HG03066 (cell line): ENCODE results near the gene WDR45.
"Not testable (repeated sequence)": the region's sequence is repeated elsewhere in the genome, so short reads cannot be mapped to it uniquely, and the experiment has no call there.

ENCODE experiments used
- ATAC-seq: cut with Tn5 transposase; IDR thresholded peaks from one replicate; pipeline ENCODE4 v1.9.1; 2021; ENCODE audit warnings: low read depth; ENCODE audit not compliant: unreplicated experiment

WDR45 gene

DNA sequence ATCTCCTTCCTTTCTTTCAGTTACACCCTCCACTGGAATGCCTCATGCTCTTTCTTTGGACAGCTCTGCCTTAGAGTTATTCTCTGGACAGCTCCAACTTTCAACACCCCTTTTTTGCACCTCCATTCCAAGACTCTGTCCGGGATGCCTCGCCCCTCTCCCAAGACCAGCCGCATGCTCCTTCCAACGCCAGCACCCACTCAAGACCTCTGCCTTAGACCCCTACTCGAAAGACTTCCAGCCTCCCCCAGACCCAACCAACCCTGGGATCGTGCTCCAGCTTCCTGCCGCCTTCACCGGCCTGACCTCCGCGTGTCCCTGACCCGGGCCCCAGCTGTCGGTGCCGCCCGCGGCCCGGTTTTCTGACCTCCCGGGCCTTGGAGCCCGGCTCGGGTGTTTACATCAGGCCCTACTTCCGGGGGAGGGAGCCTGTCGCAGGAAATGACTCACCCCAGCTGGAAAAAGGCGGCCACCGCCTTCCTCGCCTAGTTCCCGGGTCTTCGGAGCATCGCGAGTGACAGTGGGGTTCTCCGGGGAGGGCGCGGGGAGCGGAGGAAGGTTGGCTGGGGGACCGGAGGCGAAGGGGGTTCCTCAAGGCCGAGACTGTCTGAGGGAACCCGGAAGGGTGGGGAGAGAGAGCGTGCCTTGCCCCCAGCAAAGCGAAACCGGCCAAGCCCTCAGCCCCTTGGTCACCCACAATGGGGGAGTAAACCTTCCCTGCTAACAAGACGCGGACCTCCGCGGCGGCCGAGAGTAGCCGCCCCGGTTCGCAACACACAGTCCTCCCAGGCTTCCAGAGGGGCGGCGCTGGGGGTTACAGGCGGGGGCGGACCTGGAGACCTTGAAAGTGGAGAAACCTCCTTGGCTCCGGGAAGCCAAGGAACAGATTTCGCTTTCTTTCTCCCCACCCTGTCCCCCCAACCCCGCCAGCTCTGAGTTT, at the start of gene WDR45:
Gene WDR45, minus strand, starts transcription at position 399 of the 940 bp plus-strand sequence. CDS start 1,792 bp downstream, outside the sequence.
- ATAC-seq: peak; percentile 76

DNA sequence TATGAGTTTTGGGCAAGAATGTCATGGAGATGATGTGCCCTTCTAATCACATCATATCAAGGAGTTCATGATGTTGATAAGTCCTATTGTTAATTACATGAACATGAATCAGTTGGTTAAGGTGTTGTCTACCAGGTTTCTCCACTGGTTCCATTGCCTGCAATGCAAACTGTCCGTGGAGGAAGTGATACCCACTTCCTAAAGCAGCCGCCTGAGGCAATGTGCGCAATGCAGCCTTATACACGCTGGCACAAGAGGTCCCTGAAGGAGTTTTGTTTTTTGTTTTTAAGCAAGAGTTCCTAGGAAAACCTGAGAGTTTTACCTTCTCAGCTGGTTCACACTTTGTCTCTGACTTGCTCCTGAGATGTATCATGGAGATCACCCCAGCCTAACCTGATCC, 49.7 kb upstream of the WDR45 start:
- no peak for ATAC-seq

DNA sequence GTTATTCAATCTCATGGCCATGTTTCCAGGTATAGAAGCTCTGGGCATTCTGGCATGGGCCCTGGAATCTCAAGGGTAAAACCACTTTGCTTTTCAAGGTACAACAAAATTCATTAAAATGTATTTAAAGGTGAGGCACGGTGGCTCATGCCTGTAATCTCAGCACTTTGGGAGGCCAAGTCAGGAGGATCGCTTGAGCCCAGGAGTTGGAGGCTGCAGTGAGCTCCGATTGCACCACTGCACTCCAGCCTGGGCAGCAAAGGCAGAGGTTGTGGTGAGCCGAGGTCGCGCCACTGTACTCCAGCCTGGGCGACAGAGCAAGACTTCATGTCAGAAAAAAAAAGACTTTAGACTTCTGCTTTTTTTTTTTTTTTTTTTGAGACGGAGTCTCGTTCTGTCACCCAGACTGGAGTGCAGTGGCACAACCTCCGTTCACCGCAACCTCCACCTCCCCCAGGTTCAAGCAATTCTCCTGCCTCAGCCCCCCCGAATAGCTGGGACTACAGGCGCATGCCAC, 48.1 kb upstream of the WDR45 start:
- not testable (repeated sequence) for ATAC-seq

DNA sequence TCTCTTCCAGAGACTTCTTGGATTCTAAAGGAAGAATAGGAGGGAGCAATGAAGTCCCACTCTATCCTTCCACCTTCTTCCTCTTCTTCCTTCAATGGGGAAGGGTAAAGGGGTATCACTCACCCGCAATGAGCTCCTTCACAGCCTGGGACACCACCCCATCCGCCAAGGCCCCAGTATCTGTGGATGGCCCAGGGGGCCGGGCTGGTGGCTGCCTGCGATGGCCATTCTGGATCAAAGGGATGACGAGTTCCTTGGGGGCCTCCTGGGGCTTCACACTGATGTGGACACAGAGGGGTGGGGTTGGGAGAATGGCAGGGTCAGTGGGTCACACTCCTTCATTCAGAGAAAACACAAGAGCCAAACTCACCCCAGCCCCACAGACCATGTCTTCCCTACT, 42.8 kb upstream of the WDR45 start:
- no peak for ATAC-seq

DNA sequence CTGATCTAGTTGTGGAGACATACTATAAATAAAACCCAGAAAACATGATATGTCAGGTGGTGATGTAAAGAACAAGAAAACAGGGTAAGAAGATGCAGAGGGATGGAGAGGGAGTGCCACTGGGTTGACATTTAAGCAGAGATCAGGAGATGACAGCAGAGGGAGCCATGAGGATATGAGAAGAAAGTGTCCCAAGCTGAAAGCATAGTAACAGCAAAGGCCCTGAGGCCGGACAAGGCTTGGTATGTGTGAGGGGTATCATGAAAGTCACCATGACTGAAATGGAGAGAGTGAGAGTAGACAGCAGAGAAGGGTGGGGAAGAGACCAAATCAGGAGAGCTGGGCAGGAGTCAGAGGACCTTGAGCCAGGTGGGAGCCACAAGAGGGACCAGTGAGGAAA, 40.4 kb upstream of the WDR45 start:
- ATAC-seq: no peak

DNA sequence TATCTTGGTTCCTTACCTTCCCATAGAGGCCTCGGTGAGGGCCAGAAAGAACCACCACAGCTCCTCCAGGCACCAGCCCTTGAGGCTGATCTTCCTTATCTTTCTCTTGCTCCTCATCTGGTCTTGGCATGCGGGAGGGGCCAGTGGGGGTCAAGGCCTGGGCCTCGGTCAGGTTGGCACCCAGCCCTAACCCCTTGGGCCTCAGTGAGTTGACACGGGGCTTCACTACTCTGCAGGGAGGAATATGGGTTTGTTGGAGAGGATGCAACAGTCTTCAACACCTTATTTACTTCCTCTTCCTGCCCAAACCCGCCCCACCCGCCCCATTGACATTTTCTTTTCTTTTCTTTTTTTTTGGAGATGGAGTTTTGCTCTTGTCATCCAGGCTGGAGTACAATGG, 37.9 kb upstream of the WDR45 start:
- no peak for ATAC-seq

DNA sequence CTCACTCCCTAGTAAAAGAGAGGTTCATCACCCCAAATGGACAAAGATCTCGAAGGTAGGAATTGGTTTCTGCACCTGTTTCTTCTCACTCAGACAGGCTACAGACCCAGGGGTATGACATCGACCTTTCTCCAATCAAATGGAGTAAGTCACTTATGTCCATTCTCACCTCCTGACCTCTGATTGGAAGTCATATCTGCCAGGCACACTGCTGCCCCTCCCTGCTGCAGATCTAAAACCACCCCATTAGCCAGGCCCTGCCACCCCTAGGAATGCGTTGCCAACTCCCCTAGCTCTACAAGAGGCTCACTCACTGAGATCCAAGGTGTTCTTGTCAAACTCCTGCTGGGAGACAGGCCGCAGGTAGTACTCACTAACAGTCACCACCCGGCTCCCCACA, 37.0 kb upstream of the WDR45 start:
- no peak for ATAC-seq

DNA sequence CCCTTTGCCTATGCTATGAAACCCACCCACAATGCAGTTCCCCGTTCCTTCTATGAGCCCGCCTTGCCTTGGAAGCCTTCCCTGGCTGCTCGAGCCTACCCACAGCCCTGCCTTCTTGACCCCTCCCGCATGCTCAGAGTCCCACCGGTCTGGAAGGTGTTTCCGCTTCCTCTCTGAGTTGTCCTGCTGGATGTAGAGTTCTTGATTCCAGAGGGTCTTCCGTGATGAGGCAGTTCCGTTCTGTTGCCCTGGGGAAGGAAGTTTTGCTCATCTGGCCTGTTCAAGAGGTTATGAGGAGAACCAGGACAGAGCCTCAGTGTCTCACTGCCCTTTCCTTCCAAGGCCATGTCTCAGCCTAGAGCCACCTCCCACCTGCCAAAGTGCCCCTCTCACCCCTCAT, 36.4 kb upstream of the WDR45 start:
- no peak for ATAC-seq

DNA sequence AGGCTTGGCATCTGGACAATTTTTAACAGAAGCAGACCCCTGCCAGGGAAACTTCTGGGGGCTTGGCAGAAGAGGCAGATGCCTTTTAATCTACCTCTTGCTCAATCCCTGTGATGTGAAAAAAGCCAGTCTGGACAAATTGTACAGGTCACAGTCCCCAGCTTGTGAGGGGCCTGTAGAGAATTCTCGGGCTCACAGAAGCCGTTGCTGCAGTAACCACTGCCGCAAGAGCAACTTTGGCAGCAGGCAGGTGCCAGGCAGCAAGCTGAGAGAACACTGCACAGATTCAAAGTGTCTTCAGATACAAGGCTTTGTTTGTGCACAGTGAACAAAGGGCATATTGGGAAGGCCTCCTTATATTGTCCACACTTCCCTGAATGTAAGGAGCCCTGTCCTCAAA, 32.1 kb upstream of the WDR45 start:
- no peak for ATAC-seq

DNA sequence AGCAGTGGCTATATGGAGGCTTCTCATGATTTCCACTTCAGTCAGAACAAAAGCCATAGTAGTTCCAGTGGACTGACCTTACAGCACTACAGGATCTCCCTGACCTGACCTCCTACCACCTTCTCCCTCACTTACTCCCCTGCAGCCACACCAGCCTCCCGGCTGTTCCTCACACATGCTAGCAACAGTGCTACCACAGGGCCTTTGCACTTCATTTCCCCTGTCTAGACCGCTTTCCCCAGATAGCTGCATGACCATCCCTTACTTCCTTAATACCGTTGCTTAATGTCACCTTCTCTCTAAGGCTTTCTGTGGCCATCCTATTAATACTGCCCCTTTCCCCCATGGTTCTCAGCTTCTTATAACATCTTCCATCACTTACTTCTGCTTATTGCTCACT, 30.7 kb upstream of the WDR45 start:
- no peak for ATAC-seq

DNA sequence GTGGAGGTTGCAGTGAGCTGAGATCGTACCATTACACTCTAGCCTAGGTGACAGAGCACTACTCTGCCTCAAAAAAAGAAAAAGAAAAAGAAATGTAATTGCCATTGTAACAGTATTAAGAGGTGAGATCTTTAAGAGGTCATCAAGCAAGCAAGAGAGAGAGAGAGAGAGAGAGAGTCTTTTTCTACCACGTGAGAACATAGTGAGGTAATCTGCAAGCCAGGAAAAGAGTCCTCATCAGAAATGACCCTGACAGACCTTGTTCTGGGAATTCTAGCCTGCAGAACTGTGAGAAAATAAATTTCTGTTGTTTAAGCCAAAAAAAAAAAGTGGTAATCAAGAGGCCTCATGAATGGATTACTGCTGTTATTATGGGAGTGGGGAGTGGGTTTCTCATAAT, 29.0 kb upstream of the WDR45 start:
- ATAC-seq: no peak

DNA sequence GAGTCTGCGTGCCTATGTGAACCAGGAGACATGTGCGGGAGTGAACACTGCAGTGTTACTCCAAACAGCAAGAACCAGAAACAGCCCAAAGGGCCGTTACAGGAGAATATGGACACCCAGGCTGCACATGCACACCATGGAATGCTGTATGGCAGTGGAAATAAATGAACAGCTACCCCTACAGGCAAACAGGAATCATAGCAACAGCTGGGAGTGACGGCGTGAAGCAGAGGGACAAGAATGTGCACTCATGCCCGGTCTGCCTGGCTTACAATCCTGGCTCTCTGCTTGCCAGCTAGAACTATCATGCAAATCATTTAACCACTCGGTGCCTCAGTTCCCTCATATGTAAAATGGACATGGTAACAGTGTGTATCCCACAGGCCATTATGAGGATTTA, 27.2 kb upstream of the WDR45 start:
- no peak for ATAC-seq

DNA sequence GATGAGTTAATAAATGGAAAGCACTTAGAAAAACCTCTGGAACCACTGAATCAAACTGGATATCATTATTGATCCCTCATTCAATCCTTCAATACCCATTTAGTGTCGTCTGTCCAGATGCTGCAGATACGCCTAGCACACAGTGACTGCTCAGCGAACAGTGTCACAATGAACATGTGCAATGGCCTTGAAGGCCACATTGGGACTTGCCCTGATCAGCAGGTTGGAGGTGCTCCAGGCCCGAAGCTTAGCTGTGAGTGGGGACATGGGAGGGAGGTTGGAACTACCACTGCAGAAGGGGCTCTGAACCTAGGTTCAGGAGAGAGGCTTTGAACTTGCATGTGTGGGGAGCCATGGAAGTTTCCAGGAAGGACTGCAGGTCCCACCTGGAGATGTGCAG, 26.6 kb upstream of the WDR45 start:
- no peak for ATAC-seq

DNA sequence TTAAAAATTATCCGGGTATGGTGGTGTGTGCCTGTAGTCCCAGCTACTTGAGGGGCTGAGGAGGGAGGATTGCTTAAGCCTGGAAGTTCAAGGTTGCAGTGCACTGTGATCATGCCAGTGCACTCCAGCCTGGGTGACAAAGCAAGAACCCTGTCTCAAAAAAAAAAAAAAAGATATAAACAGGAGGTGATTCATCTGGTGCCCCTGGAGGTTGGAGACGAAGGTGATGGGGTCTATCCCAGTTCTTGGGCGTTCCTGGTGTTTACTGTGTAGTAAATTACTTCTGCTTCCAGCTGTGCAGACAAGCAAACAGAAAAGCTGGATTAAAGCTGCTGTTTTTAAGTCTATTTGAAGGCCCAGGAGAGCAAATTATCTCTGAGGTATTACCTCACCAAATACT, 23.9 kb upstream of the WDR45 start:
- no peak for ATAC-seq

DNA sequence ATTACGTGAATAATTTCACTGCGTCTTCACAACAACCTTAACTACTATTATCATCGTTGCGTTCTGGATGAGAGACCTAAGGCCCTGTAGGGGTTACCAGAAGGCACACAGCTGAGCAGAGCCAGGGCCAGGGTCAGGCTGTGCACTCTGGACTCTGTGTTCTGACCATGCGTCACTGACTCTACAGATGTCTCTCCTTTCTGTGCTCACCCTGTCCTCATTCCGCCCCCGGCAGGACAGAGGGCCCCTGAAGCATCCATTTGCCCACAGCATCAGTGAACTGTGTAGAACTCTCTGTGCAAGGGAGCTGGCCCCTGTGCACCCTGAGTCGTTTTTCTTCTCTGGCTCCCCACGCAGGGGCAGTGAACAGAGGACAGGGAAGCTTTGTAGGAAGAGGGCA, 22.5 kb upstream of the WDR45 start:
- no peak for ATAC-seq

DNA sequence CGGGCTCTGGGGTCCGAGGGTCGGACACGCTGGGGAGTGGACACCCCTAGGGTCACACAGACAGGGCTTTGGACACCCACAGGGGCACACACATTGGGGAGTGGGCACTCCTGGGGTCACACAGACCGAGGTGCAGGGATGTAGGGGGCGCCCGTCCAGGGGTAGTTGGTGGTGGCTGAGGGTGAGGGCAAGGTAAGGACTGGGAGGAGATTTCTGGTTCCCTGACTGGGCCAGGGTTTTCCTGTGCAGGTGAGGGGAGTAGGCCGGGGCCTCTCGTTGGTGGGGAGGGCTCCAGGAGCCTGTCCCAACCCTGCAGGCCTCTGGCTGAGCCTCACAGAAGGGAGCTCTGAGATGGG, 21.9 kb upstream of the WDR45 start:
- peak; percentile 1 for ATAC-seq

DNA sequence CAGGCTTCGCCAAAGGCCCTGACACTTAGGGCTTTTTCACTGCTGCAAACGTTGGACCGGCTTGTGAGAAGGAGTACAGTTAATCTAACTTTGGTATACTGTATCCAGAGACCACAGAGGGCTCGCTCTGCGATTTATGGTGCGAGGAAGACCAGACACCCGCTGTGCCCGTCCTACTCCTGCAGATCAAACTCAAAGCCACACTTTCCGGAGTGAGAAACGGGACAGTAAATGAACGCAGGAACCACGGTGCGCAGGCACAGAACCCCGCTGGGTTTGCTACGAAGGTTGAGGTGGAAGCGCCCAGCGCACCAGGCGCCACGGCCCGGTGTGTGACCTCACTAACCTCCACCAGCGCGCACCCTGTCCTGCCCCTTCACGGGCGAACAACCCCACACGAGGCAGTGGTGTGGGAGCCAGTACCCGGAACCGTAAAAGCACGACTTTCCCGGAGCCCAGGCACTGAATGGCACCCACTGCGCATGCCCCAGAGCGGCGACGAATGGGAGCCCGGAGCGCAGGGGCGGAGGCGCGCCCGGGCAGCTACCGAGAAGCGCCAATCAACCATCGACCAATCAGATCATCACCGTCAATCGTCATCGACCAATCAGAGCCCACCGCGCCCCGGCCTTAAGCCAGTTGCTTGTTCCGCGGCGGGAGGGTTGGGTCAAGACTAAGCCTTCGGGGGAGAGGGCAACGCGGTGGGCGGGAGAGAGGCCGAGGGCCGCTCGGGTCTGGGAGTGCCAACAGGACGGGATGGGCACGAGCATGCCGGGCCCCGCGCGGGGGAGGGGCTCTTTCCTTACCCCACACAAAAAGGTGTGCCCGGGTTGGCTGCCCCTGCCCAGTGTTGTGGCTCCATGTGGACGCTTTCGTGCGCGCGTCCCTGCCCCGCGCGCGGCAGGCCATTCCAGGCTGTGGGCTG, 21.3 kb upstream of the WDR45 start:
- peak; percentile 97 for ATAC-seq

DNA sequence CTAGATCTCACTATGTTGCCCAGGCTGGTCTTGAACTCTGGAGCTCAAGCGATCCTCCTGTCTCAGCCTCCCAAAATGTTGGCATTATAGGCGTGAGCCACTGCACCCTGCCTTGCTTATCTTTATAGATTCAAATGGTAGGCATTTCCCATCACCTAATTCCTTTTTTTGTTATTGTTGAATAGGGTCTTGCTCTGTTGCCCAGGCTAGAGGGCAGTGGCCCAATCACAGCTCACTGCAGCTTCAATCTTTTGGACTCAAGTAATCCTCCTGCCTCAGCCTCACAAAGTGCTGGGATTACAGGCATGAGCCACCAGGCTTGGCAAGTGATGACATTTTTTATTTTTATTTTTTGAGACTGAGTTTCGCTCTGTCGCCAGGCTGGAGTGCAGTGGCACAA, 16.7 kb upstream of the WDR45 start:
- ATAC-seq: no peak

DNA sequence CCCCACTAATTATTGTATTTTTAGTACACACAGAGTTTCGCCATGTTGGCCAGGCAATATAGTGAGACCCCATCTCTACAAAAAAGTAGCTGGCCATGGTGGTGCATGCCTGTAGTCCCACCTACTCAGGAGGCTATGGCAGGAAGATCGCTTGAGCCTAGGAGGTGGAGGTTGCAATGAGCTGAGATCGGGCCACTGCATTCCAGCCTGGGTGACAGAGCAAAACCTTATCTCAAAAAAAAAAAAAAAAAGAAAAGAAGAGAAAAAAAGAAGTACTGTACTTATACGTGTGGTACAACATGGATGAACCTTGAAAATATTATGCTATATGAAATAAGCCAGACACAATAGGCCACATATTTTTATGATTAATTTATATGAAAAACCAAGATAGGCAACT, 9.9 kb upstream of the WDR45 start:
- ATAC-seq: no peak

DNA sequence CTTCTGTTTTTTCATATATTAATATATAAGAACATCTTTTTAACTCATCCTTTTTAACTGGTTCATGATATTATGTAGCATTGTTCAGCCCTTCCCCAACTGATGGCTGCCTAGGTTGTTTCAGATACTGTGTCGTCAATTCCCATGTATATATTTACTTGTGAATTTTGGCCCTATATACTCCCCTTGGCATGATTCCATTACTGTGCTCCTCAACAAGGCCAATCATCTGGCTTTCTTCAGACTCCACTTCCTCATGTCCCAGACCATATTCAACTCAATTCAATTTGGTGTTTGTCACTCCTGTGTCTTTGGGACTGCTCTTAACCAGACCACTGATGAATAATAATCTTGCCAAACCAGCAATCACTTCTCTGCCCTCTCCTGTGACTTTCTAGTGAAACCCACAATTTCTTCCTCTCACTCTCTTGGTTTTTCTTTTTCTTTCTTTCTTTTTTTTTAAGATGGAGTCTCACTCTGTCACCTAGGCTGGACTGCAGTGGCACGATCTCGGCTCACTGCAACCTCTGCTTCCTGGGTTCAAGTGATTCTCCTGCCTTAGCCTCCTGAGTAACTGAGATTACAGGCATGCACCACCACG, 2.7 kb upstream of the WDR45 start:
- no peak for ATAC-seq

DNA sequence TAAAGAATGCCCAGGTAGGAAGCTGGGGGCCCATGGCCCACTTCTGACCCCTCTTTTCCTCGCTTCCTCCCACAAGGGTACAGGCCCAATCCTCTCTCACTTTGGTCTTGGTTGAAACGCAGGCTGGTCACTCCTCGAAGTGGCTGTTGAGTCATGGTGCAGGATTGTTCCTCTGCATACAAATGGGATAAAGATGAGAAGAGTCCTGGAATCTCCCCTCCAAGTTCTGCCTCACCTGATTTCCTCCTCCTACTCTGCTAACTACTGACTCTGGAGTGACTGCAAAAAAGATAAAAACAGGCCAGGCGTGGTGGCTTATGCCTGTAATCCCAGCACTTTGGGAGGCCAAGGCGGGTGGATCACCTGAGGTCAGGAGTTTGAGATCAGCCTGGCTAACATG, 1.7 kb downstream of the WDR45 start:
- ATAC-seq: no peak
